Hair follicular keratinocyte (primary cell): ENCODE data around the gene FAM135A. TPM values are rescaled to one million over a fixed set of nuclear protein-coding genes. Genes with fewer than 3 reads are reported as not detected.

ENCODE experiments used
- total RNA-seq: library from RNA; depleted of rRNA; stranded (reverse); fragments of >200 nt; gene quantifications from 2 replicates; pipeline ENCODE4 v1.2.3, GENCODE V29; 2015

The FAM135A gene
- 15.9 and 16.6 TPM in 2 replicates for total RNA-seq

GRCh38 chr6:70413114-70413991 is at the start of gene FAM135A:
FAM135A (plus strand) TSS chr6:70413508; CDS start chr6:70428343, 14,835 bp downstream.

DNA sequence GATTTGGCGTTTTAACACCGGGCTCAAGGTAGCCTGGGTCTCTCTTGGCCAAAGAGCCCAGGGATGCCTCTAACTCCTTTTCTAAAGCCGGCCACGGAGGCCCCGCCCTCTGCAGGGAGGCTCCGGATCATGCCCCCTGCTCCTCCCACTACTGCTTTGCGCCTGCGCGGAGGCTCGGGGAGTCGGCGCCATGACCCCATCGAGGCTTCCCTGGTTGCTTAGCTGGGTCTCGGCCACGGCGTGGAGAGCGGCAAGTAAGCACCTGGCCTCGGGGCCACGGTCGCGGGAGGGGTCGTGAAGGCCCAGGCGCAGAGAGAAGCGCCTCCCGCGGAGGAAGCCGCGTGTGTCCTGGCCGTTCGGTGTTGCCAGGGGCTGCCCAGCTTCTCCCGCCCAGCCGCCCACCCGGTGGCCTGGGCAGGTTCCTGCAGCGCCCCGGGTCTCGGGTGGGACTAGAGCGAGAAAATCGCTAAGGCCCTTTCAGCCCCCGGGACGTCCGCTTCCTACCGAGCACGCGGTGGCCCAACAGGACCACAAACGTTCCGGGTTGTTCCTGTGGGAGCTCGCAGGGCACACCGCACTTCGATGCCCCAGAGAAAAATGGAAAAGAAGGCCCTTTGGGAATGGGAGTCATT is 153.6 kb downstream of the FAM135A start, which contains the start of gene SDHAF4:
Gene SDHAF4, plus strand, starts transcription at position 180 of the 632 bp plus-strand sequence. Its CDS starts 11 bp downstream, at position 191.

Other genes starting within 250 kb of the FAM135A start
- not detected in 2 replicates for gene COL9A1, start 110.4 kb upstream of the FAM135A start, total RNA-seq
- 8.8 and 12.9 TPM in 2 replicates for gene SDHAF4, start 153.4 kb downstream of the FAM135A start, total RNA-seq